GM18909 (cell line): ENCODE data around the gene PUSL1.

Experiments used
- ATAC-seq: cut with Tn5 transposase; IDR thresholded peaks from one replicate; pipeline ENCODE4 v1.9.1; 2021; ENCODE audit warnings: mild to moderate bottlenecking; ENCODE audit not compliant: unreplicated experiment, poor library complexity

PUSL1 gene

GRCh38 chr1:1347663-1348419 is 39.4 kb downstream of the PUSL1 start:
- no peak for ATAC-seq

- ATAC-seq = peak; percentile 30
These were observed 40.2 kb downstream of the PUSL1 start for GRCh38 chr1:1348420-1349255.

- peak; percentile 61 for ATAC-seq
These were observed 41.0 kb downstream of the PUSL1 start, which contains the start of gene DVL1 for GRCh38 chr1:1349256-1350012. TSS of gene DVL1 (minus strand) at chr1:1349418. CDS start at chr1:1349065, 353 bp downstream.

DNA sequence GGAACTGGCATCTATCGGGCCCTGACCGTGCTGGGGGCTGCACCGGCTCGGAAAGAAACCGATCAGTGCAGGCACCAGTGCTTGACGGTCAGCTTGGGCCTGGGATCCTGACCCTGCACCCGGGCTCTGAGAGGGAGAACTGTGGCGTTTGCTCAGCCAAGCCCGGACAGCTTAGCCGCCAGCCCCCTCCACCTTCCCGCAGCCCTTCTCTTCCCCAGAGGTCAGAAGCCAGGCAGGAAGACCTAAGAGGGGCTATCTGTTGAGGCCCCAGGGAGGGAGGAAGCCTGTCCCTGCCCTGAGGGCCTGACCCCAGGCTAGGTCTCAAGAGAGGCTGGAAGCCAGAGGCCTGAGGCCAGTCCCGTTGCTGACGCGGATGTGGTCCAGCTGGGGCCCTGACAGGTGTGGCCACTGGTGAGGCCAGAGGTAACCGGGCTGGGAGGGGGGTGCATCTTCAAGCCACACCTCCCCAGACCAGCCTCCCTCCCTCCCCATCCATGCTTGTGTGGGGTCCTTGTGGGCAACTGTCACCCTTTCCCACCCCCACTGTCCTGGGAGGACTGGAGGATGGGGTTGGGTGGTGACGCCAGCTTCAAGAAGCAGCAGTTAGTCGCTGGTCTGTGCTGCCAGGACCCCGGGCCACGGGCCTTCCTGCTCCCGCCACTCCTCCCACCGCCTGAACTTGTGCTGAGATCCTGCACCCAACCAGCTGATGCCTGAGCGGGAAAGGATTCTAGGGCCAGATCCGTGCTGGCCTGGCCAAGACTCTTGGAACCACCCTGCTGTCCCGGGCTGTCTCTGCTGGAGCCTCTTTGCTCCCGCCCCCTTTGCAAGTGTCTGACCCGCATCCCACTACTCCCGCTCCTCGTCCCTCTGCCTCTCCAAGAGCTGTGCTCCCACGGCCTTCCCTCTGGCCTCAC is 43.4 kb downstream of the PUSL1 start:
- ATAC-seq = no peak

DNA sequence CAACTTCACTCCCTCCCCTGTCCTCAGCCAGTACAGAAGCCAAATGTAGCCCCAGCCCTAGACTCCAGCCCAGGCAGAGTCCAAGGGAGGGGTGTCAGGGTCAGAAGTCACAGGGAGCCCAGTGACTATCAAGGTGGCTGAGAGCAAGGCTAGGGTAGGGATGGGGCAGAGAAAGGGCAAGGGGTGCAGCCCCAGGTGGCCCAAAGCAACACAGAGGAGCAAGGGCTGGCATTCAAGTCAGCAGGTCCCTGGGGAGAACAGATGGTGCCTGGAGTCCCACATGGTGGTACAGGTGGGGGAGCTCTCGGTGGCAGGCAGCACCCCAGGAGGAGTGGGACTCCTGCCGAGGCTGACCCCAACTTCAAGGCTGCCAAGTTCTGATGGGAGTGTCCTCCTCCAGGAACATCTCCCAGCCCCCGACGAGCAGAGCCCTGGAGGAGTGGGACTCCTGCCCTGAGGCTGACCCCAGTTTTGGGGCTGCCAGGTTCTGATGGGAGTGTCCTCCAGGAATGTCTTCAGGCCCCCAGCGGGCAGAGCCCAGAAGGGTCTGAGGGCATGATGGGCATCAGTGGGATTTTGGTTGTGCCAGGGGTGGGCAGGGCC is 44.5 kb downstream of the PUSL1 start:
- no peak for ATAC-seq

- ATAC-seq = no peak
These were observed 45.2 kb downstream of the PUSL1 start for GRCh38 chr1:1353389-1354151.

DNA sequence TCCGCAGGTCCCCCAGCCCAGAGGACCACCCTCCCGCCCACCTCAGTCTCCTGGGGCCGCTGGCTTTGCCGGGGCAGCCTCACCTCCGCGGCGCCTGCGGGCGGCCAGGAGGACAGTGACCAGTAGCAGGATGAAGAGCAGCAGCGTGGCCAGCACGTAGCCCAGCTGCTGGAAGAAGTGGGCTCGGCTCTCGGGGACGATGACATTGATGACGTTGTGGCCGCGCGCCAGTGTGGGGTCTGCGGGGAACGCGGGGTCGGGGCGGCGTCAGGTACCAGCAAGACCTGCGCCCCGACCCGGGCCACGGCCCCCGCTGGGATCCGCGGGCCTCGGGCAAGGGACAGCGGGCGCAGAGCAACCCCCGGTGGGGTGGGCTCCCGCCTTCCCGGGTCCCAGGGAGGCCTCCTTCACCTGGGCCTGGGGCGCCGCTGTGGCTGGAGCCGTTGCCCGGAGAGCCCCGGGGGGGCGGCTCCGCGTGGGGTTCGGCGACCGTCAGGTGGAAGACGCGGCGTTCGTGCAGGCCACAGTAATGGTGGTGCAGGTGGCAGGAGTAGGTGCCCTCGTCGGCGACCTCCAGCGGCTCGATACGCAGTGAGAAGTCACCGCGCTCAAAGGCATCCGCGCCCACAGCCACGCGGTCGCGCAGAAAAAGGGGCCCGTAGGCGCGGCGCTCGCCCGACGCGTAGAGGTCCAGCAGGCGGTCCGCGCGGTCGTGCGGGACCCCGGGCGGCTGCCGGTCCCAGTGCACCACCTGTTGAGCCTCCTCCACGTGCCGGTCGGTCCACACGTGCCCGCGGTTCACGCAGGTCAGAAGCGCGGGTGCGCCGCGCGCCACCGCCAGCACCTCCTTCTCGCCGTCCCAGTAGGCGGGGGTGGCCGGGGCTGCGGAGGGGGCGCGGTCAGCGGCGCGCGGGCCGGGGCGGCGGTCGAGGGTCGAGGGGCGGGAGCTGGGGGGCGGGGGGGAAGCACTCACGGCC is 46.2 kb downstream of the PUSL1 start:
- no peak for ATAC-seq

- ATAC-seq = no peak
These were observed 47.0 kb downstream of the PUSL1 start for GRCh38 chr1:1355416-1355815.

DNA sequence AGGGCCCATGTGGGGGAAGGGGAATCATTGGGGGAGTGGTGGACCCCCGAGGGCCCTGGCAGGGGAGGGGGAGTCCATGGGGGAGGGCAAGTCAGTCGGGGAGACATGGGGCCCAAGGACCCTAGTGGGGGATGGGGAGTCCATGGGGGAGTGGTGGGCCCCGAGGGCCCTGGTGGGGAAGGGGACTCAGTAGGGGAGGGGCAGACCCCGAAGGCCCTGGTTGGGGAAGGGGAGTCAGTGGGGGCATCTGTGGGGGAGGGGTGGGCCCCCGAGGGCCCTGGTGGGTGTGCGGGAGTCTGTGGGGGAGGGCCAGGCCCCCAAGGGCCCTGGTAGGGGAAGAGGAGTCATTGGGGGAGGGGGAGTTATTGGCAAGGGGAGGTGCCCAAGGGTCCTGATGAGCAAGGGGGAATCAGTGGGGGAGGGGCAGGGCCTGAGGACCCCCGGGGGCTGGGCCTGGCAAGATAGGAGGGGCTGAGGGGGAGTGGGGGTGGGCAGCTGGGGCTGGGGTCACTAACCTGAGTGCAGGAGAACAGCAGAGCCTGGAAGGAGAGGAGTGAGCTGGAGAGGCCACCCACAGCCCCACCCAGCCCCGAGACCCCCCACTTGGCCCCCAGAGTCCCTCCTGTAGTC is 47.9 kb downstream of the PUSL1 start:
- no peak for ATAC-seq

- no peak for ATAC-seq
These were observed 48.5 kb downstream of the PUSL1 start for GRCh38 chr1:1356796-1357401.

GRCh38 chr1:1357871-1358432 is 49.6 kb downstream of the PUSL1 start:
- ATAC-seq = no peak

- ATAC-seq = no peak
These were observed 50.3 kb downstream of the PUSL1 start, which contains the start of gene MXRA8 for GRCh38 chr1:1358433-1359271. TSS of gene MXRA8 (minus strand) at chr1:1358555. CDS start at chr1:1358504, 51 bp downstream.

DNA sequence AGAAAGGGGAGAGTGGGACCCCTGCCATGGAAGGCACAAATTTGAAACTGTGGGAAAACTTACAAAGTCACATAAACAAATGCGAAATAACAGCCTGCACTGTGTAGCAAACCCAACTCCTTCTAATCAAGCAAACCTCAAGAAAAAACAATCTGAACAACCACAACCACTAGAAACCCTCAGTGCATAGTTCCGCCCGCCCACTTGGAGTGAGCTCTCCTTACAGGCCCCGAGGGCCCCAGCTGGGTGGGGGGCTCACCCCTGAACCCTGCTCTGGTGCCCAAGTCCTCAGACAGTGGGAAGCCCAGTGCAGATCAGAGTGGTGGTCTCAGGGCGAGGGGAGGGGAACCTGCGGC is 50.9 kb downstream of the PUSL1 start:
- ATAC-seq = no peak

GRCh38 chr1:1359664-1360468 is 51.5 kb downstream of the PUSL1 start:
- no peak for ATAC-seq
